ENCODE measurements around the gene TEAD2. TPM values are rescaled to one million over a fixed set of nuclear protein-coding genes. Genes with fewer than 3 reads are reported as not detected.

The TEAD2 gene
- total and polyA plus RNA-seq, 8 donors = 36.3 to 136 (median 112) TPM

DNA sequence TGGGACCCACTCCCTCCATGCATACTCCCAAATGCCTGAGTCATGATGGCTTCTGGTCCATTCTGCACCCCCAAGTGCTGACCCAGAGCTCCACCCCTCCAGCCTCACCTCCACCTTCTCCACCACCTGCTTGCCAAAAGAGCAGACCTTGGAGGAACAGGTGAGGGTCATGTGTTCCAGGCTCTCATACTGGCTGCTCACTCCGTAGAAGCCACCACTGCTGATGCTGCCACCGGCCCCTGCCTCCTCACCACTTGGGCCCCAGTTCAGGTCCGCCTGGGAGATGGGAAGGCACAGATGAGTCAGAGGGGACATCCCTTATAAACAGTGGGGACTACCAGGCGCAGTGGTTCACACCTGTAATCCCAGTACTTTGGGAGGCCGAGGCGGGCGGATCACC lies 19.1 kb downstream of the TEAD2 start:
- intact Hi-C loops (cut with DNase I) = no loop called here
- Histone ChIP-seq H3K27me3 (no peaks in the 10 kb centered on the region), H3K9me3 (no peaks in the 10 kb centered on the region), H3K4me3 (no peak overlapping the region), H3K36me3 (peaks cover 0 to 94% of the 10 kb centered on the region in 2 donors), H3K4me1 (peaks cover 6 to 26% of the 10 kb centered on the region in 2 donors), H3K27ac (no peak overlapping the region)
- DNase-seq (peak in 2 of 4 donors; percentile 19 to 42), ATAC-seq (no peak)
- TF ChIP-seq, protein P1, sequence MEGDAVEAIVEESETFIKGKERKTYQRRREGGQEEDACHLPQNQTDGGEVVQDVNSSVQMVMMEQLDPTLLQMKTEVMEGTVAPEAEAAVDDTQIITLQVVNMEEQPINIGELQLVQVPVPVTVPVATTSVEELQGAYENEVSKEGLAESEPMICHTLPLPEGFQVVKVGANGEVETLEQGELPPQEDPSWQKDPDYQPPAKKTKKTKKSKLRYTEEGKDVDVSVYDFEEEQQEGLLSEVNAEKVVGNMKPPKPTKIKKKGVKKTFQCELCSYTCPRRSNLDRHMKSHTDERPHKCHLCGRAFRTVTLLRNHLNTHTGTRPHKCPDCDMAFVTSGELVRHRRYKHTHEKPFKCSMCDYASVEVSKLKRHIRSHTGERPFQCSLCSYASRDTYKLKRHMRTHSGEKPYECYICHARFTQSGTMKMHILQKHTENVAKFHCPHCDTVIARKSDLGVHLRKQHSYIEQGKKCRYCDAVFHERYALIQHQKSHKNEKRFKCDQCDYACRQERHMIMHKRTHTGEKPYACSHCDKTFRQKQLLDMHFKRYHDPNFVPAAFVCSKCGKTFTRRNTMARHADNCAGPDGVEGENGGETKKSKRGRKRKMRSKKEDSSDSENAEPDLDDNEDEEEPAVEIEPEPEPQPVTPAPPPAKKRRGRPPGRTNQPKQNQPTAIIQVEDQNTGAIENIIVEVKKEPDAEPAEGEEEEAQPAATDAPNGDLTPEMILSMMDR (IDR thresholded peaks at IDR 0.05) = no peak

DNA sequence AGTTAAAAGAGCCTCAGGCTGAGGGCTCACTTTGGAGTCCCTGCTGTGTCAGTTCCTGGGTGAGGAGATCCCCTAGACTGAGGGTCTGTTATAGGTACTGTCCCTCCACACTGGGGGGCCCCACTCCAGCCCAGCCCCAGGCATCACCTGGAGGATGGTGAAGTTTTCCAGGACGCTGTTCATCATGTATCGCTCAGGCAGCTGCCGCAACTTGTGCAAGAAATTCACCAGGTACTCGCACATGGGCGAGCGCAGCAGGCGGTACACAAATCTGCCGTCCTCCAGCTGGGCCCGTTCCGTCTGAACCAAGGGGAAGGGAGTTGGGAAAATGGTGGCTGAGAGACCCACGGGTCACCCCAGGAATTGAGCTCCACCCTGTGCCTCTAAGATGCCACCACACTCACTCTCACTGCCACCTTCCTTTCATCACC lies 19.9 kb downstream of the TEAD2 start:
- Histone ChIP-seq H3K27ac (no peak overlapping the region), H3K36me3 (peaks cover 0 to 86% of the 10 kb centered on the region in 2 donors), H3K27me3 (no peaks in the 10 kb centered on the region), H3K9me3 (no peaks in the 10 kb centered on the region), H3K4me3 (no peak overlapping the region), H3K4me1 (peaks cover 6 to 33% of the 10 kb centered on the region in 2 donors)
- peak in 2 of 4 donors; percentile 18 to 59 for DNase-seq
- TF ChIP-seq, protein P1 (IDR thresholded peaks at IDR 0.05) = no peak
- intact Hi-C loops (cut with DNase I) = no loop called here
- ATAC-seq = no peak

DNA sequence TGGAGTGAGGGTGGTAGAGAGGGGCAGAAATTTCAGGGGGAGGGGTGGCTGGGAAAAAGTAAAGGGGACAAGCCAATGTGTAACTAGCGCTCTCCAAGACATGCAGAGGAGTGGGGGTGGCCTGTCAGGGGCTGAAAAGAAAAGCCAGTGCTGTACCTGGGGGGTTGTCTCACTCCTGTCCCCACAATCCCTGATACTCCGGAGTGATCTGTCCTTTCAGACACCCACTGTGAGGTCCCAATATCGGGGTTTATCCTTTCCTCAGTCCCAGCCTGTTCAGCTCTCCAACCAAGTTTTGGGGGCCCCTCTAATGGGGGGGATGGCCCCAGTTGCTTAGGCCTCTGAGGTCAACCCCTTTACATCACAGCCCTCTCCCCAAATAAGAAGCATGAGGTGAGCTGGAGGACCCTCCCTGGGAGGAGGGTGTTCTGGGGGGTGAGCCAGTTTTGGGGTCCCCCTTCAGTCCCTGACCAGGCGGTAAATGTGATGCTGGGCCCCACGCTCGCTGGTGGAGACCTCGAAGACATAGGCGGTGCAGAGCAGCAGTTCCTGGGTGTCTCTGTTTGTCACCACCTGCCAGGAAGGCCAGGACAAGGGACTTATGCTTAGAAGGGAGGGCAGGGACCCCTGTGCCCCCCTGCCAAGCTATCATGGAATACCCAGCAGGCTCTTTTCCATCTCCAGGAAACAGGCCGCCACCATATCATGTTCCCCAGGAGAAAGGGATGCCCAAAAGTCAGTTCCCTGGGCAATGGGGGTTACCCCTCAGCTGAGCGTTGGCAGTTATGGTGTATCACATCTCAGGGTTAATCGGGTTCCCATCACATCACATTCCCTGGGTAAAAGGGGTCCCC lies 21.1 kb downstream of the TEAD2 start:
- no peak overlapping the region for H3K4me3 ChIP-seq
- TF ChIP-seq, protein P1 (IDR thresholded peaks at IDR 0.05) = no peak
- DNase-seq (peak in 2 of 4 donors; percentile 26 to 41), ATAC-seq (no peak)
- H3K27ac ChIP-seq = peak overlapping the region in 1 of 2 donors; percentile 13
- intact Hi-C loops (cut with DNase I) = no loop called here
- no peaks in the 10 kb centered on the region for H3K27me3 ChIP-seq
- peaks cover 0 to 74% of the 10 kb centered on the region in 2 donors for H3K36me3 ChIP-seq
- peaks cover 6 to 44% of the 10 kb centered on the region in 2 donors for H3K4me1 ChIP-seq
- H3K9me3 ChIP-seq = no peaks in the 10 kb centered on the region

DNA sequence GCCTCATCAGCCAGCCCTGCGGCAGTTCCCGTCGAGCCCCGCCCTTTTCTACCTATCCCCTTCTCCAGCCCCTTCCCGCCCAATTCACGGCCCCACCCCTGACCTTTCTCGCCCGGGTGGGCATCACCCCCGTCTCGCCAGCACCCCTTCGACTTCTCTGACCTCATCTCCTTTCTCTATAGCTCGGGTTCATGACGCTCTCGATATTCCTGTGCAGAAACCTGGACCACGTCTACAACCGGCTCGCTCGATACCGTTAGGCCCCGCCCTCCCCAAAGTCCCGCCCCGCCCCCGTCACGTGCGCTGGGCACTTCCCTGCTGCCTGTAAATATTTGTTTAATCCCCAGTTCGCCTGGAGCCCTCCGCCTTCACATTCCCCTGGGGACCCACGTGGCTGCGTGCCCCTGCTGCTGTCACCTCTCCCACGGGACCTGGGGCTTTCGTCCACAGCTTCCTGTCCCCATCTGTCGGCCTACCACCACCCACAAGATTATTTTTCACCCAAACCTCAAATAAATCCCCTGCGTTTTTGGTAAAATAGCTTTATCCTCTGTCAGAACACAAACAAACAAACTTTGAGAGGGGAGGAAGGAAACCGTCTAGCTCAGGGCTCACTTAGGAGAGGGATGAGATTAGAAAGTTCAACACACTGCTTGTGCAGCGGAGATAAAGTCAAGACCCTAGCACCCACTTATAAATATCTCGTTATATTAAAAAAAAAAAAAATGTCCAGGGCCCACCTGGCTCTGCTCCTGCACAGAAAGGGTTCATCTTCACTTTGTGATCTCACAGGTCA lies 21.9 kb downstream of the TEAD2 start:
- ATAC-seq = peak; percentile 53
- H3K4me3 ChIP-seq = peak overlapping the region; percentile 21 to 35
- peak; percentile 28 to 83 (median 70) for DNase-seq
- H3K27ac ChIP-seq = peak overlapping the region; percentile 67 to 79
- H3K9me3 ChIP-seq = no peaks in the 10 kb centered on the region
- intact Hi-C loops (cut with DNase I) = no loop called here
- TF ChIP-seq, protein P1 (IDR thresholded peaks at IDR 0.05) = no peak
- peaks cover 6 to 49% of the 10 kb centered on the region in 2 donors for H3K4me1 ChIP-seq
- H3K36me3 ChIP-seq = peaks cover 0 to 65% of the 10 kb centered on the region in 2 donors
- no peaks in the 10 kb centered on the region for H3K27me3 ChIP-seq

All from left lung (tissue), 10 donors.